ENCODE data around the gene AGBL1. TPM values are rescaled to one million over a fixed set of nuclear protein-coding genes. Genes with fewer than 3 reads are reported as not detected.

AGBL1 gene
- polyA plus RNA-seq, 1 donor (not counting 4 experiments of a cell fraction or from before 2014, with no cell fraction given) = not detected

DNA sequence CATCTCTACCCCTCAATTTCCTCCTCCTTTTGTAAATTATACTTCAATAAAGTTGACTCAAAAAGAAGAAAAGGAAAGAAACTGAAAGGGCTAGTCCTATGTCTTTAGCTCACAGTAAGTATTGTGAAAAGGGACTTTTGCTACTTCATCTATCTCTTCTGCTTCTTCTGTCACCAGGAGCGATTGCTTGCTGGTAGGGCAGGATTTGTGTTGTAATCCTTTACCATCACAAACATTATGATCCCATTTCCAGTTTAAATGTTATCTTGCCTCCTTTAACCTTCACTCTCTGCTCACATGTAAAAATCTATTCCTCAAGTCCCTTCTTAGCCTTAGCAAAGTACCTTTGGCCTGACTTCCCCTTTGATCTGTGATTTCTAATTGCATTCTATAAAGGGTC lies 537.1 kb downstream of the AGBL1 start:
- TF ChIP-seq, protein P1, sequence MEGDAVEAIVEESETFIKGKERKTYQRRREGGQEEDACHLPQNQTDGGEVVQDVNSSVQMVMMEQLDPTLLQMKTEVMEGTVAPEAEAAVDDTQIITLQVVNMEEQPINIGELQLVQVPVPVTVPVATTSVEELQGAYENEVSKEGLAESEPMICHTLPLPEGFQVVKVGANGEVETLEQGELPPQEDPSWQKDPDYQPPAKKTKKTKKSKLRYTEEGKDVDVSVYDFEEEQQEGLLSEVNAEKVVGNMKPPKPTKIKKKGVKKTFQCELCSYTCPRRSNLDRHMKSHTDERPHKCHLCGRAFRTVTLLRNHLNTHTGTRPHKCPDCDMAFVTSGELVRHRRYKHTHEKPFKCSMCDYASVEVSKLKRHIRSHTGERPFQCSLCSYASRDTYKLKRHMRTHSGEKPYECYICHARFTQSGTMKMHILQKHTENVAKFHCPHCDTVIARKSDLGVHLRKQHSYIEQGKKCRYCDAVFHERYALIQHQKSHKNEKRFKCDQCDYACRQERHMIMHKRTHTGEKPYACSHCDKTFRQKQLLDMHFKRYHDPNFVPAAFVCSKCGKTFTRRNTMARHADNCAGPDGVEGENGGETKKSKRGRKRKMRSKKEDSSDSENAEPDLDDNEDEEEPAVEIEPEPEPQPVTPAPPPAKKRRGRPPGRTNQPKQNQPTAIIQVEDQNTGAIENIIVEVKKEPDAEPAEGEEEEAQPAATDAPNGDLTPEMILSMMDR (optimal IDR thresholded peaks at IDR 0.05 in 1 of 3, IDR thresholded peaks at IDR 0.05 in 1 of 3, conservative IDR thresholded peaks at IDR 0.05 in 1 of 3; ENCODE audit: extremely low read depth in 1 of 3, insufficient read depth in 2 of 3, low read length in 3 of 3) = no peak
- no peak for TF ChIP-seq EZH2 (IDR thresholded peaks at IDR 0.05; ENCODE audit: low read length)
- Histone ChIP-seq H3K4me3 (ENCODE audit: control insufficient read depth in 2 of 3, extremely low read depth in 1 of 3, insufficient read depth in 2 of 3, low read depth in 1 of 3, low read length in 3 of 3) (no peak overlapping the region), H4K20me1 (ENCODE audit: control insufficient read depth, extremely low read depth, insufficient read depth, low read length) (no peaks in the 10 kb centered on the region), H3K27me3 (ENCODE audit: control insufficient read depth, extremely low read depth, insufficient read depth, low read length) (no peaks in the 10 kb centered on the region), H3K4me2 (ENCODE audit: control insufficient read depth, extremely low read depth, insufficient read depth, low read depth, low read length) (no peak overlapping the region), H3K9ac (ENCODE audit: control insufficient read depth, extremely low read depth, insufficient read depth, low read length) (no peak overlapping the region), H2AFZ (ENCODE audit: control insufficient read depth, low read length) (no peak overlapping the region), H3K9me1 (ENCODE audit: control insufficient read depth, extremely low read depth, insufficient read depth, low read length) (no peaks in the 10 kb centered on the region), H3K36me3 (ENCODE audit: control insufficient read depth in 2 of 2, extremely low read depth in 1 of 2, insufficient read depth in 2 of 2, low read length in 2 of 2) (no peaks in the 10 kb centered on the region), H3K79me2 (ENCODE audit: control insufficient read depth, insufficient read depth, low read length) (no peaks in the 10 kb centered on the region), H3K4me1 (ENCODE audit: control insufficient read depth, extremely low read depth, insufficient read depth, low read length) (no peaks in the 10 kb centered on the region), H3K27ac (ENCODE audit: control insufficient read depth, insufficient read depth, low read length) (no peak overlapping the region), H3K9me3 (ENCODE audit: control insufficient read depth, low read depth, low read length) (no peaks in the 10 kb centered on the region)
- dilution Hi-C loops (cut with MboI; ENCODE audit: extremely low pct_ligation_motif_present, low sequenced_read_pairs) = no loop called here
- FAIRE-seq = no peak
- no peak for DNase-seq (ENCODE audit: low read depth, low spot score)

DNA sequence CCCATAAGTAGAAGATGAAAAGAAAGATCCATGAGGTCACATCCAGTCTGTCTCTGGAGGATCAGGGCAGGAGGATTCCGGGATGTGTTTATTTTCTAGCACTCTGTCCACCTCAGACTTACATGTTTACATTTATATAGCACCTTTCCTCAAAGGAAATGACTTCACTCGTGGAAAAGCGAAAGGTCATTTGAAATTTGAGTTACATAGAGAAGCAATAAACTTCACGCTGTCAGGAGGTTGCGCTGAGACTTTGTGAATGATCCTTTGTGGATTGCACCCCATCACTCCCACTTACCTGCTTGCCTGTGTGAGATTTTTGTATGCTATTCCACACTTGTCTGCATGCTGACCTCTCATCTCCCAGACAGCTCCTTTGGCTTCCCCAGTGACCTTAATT lies 540.5 kb downstream of the AGBL1 start:
- Histone ChIP-seq H3K79me2 (ENCODE audit: control insufficient read depth, insufficient read depth, low read length) (no peaks in the 10 kb centered on the region), H4K20me1 (ENCODE audit: control insufficient read depth, extremely low read depth, insufficient read depth, low read length) (no peaks in the 10 kb centered on the region), H3K9me1 (ENCODE audit: control insufficient read depth, extremely low read depth, insufficient read depth, low read length) (no peaks in the 10 kb centered on the region), H3K27me3 (ENCODE audit: control insufficient read depth, extremely low read depth, insufficient read depth, low read length) (no peaks in the 10 kb centered on the region), H3K4me1 (ENCODE audit: control insufficient read depth, extremely low read depth, insufficient read depth, low read length) (peaks cover 5% of the 10 kb centered on the region), H3K9ac (ENCODE audit: control insufficient read depth, extremely low read depth, insufficient read depth, low read length) (no peak overlapping the region), H3K36me3 (ENCODE audit: control insufficient read depth in 2 of 2, extremely low read depth in 1 of 2, insufficient read depth in 2 of 2, low read length in 2 of 2) (no peaks in the 10 kb centered on the region), H3K9me3 (ENCODE audit: control insufficient read depth, low read depth, low read length) (no peaks in the 10 kb centered on the region), H3K4me3 (ENCODE audit: control insufficient read depth in 2 of 3, extremely low read depth in 1 of 3, insufficient read depth in 2 of 3, low read depth in 1 of 3, low read length in 3 of 3) (no peak overlapping the region), H3K27ac (ENCODE audit: control insufficient read depth, insufficient read depth, low read length) (no peak overlapping the region), H3K4me2 (ENCODE audit: control insufficient read depth, extremely low read depth, insufficient read depth, low read depth, low read length) (no peak overlapping the region), H2AFZ (ENCODE audit: control insufficient read depth, low read length) (no peak overlapping the region)
- dilution Hi-C loops (cut with MboI; ENCODE audit: extremely low pct_ligation_motif_present, low sequenced_read_pairs) = no loop called here
- no peak for FAIRE-seq
- no peak for TF ChIP-seq EZH2 (IDR thresholded peaks at IDR 0.05; ENCODE audit: low read length)
- TF ChIP-seq, protein P1 (optimal IDR thresholded peaks at IDR 0.05 in 1 of 3, IDR thresholded peaks at IDR 0.05 in 1 of 3, conservative IDR thresholded peaks at IDR 0.05 in 1 of 3; ENCODE audit: extremely low read depth in 1 of 3, insufficient read depth in 2 of 3, low read length in 3 of 3) = no peak
- no peak for DNase-seq (ENCODE audit: low read depth, low spot score)
